Right hindlimb (tissue), 1 donor: ENCODE data around the gene ARHGEF12.

Experiments
- DNase-seq: peaks from one replicate; pipeline ENCODE4 v3.0.0-alpha.2; 2018

ARHGEF12 gene

GRCh38 chr11:120388261-120388660 is 52.0 kb downstream of the ARHGEF12 start:
- no peak for DNase-seq

- DNase-seq, result no peak
Measured at GRCh38 chr11:120389693-120390584, 53.7 kb downstream of the ARHGEF12 start.

GRCh38 chr11:120390585-120390922 is 54.3 kb downstream of the ARHGEF12 start:
- no peak for DNase-seq

- DNase-seq, result peak; percentile 31
Measured at GRCh38 chr11:120391292-120391691, 55.1 kb downstream of the ARHGEF12 start.

- no peak for DNase-seq
Measured at GRCh38 chr11:120391854-120392253, 55.6 kb downstream of the ARHGEF12 start.

- DNase-seq, result no peak
Measured at GRCh38 chr11:120392314-120392713, 56.1 kb downstream of the ARHGEF12 start.

- DNase-seq, result no peak
Measured at GRCh38 chr11:120392793-120393192, 56.6 kb downstream of the ARHGEF12 start.

GRCh38 chr11:120394119-120394518 is 57.9 kb downstream of the ARHGEF12 start:
- no peak for DNase-seq

GRCh38 chr11:120395778-120396177 is 59.6 kb downstream of the ARHGEF12 start:
- DNase-seq, result no peak

- DNase-seq, result no peak
Measured at GRCh38 chr11:120398132-120398531, 61.9 kb downstream of the ARHGEF12 start.

GRCh38 chr11:120399307-120399706 is 63.1 kb downstream of the ARHGEF12 start:
- DNase-seq, result no peak

- peak; percentile 45 for DNase-seq
Measured at GRCh38 chr11:120400564-120401364, 64.6 kb downstream of the ARHGEF12 start.

GRCh38 chr11:120401506-120401905 is 65.3 kb downstream of the ARHGEF12 start:
- DNase-seq, result no peak

GRCh38 chr11:120403966-120404365 is 67.8 kb downstream of the ARHGEF12 start:
- no peak for DNase-seq

- no peak for DNase-seq
Measured at GRCh38 chr11:120404495-120404894, 68.3 kb downstream of the ARHGEF12 start.

GRCh38 chr11:120409655-120410054 is 73.4 kb downstream of the ARHGEF12 start:
- DNase-seq, result no peak

GRCh38 chr11:120410622-120411380 is 74.6 kb downstream of the ARHGEF12 start:
- DNase-seq, result no peak

- DNase-seq, result no peak
Measured at GRCh38 chr11:120413480-120413879, 77.3 kb downstream of the ARHGEF12 start.

GRCh38 chr11:120420572-120420971 is 84.4 kb downstream of the ARHGEF12 start:
- no peak for DNase-seq

- DNase-seq, result no peak
Measured at GRCh38 chr11:120424185-120424969, 88.2 kb downstream of the ARHGEF12 start.

- DNase-seq, result no peak
Measured at GRCh38 chr11:120424970-120425332, 88.7 kb downstream of the ARHGEF12 start.

- no peak for DNase-seq
Measured at GRCh38 chr11:120425527-120425926, 89.3 kb downstream of the ARHGEF12 start.
